GM18907 (cell line): ENCODE data around the gene PADI6.

Source experiments
- ATAC-seq: cut with Tn5 transposase; IDR thresholded peaks from one replicate; pipeline ENCODE4 v1.9.1; 2021; ENCODE audit warnings: mild to moderate bottlenecking, moderate library complexity; ENCODE audit not compliant: unreplicated experiment

Gene PADI6

DNA sequence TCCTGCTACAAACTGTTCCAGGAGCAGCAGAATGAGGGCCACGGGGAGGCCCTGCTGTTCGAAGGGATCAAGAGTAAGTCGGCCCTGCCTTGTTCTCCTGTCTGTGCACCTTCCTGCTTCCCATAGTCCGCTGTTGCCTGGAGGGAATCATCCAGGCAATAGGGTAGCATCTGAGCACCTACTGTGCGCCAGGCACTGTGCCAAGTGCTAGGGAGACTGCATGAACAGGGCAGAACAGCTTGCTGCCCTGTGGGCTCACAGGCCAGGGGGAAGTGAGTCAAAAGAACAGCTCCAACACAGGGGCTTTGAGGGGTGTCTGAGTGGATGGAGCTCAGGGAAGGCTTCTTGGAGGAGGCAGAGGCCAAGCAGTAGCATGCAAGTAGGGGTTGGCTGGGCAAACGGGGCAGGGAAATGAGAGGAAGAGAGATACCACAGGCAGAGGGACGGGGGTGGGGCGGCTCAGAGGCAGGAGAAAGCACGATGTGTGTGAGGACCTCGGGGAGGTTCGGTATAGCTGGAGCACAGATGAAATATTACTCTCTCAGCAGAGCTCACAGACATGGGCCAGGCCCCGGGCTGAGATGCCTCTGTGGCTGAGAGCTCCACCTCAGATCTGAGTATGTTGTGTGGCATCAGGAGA is 15.5 kb upstream of the PADI6 start:
- ATAC-seq: no peak

DNA sequence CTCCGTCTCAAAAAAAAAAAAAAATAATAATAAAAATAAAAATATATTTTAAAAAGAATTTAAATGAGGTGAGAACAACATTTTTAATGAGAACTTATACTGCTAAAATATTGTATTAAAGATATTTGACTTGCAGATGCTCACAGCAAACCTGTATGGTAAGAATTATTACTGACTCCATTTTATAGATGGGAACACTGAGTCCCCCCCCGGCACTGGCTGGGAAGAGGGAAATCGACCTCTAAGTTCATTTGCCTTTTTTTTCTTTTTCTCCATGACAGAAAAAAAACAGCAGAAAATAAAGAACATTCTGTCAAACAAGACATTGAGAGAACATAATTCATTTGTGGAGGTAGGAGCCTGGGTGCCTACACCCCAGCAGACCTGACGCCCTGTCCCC is 13.4 kb upstream of the PADI6 start:
- no peak for ATAC-seq

DNA sequence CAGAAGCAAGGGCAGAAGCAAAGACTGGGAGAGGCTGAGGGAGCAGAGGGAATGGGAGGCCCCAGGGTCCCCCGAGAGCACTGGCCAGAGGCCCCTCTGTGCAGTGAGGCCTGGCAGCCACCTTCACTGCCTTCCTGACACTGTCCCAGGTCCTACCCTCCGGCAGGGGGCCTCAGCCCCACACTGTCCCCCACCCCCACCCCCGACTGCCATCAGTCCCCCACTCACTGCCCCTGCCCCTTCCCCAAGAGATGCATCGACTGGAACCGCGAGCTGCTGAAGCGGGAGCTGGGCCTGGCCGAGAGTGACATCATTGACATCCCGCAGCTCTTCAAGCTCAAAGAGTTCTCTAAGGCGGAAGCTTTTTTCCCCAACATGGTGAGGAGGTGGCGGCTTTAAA is 13.0 kb upstream of the PADI6 start:
- ATAC-seq: no peak

DNA sequence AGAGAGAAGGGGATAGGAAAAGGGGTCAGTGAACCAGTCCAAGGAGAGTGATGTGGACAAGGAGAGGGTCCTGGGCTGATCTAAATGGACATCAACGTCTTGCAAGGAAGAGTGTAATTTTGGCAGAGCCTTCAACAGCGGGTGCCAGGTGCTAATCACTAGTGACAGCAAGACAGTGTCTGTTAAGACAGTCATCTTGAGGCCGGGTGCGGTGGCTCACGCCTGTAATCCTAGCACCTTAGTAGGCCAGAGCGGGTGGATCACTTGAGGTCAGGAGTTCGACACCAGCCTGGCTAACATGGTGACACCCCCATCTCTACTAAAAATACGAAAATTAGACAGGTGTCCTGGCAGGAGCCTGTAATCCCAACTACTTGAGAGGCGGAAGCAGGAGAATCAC is 12.2 kb upstream of the PADI6 start:
- ATAC-seq: no peak

DNA sequence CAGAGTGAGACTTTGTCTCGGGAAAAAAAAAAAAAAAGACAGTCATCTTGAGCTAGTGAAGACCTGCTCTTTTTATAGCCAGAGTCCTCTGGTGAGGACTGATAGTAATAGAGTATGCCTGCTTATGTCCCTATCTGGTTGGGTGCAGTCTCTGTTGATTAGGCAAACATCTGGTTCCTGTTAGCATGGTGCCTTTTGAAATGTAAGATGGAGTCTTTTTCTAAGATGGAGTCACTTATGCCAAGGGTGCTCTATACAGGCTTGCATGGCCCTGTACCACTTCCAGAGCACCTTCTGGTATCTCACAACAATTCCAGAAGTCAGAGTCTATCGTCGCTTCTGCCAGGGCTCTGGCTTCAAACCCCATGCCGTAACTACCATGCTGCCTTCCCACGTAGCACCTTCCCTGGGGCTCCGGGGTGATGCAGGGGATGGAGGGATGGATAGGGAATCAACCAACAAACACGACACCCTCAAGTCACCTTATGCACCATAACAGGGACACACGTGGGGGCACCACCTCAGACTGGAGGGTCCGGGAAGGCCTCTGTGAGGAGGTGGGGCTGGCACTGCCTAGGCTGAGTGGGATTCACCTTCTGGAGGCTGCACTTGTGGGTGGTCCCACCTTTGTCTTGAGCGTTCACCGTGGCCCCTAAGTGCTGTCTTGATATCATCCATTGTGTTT is 11.6 kb upstream of the PADI6 start:
- ATAC-seq: no peak

DNA sequence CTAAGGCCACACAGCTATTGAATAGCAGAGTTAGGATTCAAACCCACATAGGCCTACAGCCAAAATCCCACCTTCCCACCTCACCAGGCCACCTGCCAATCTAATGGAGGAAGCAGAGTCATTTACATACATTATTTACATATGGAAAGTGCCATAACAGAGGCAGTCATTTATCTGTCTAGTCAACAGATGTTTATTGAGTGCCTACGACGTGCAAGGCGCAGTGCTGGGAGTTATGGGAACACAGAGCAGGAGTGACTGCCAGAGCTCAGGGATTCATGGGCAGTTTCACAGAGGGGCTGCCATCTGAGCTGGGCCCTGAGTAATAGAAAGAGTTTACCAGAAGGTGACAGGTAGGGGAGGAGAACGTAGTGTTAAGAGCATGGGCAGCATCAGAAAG is 10.3 kb upstream of the PADI6 start:
- ATAC-seq: no peak

DNA sequence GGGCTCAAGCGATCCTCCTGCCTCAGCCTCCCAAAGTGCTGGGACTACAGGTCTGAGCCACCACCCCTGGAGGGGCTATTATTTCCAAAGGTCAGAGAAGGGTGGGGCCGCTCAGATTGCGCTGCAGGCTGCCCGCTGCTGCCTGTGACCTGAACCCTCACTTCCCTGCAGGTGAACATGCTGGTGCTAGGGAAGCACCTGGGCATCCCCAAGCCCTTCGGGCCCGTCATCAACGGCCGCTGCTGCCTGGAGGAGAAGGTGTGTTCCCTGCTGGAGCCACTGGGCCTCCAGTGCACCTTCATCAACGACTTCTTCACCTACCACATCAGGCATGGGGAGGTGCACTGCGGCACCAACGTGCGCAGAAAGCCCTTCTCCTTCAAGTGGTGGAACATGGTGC is 8.6 kb upstream of the PADI6 start:
- ATAC-seq: no peak

DNA sequence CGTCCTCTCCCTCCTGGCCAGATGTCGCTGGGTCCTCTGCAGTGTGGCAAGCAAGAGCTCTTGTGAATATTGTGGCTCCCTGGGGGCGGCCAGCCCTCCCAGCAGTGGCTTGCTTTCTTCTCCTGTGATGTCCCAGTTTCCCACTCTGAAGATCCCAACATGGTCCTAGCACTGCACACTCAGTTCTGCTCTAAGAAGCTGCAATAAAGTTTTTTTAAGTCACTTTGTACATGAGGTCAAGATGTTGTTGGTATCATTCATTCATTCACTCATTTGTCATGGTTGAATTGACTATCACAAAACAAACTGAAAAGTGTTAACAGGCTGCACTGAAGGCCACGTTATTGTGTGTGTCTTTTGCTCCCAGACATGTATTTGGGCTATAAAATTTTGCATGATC is 8.2 kb upstream of the PADI6 start:
- no peak for ATAC-seq

DNA sequence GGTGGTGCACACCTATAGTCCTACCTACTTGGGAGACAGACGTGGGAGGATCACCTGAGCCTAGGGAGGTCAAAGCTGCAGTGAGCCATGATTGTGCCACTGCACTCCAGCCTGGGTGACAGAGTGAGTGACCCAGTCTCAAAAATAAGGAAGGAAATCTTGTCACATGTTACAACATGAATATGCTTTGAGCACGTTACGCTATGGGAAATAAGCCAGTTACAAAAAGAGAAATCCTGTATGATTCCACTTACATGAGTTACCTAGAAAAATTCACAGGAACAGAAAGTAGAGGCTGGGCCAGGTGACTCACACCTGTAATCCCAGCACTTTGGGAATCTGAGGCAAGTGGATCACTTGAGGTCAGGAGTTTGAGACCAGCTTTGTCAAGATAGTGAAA is 6.7 kb upstream of the PADI6 start:
- no peak for ATAC-seq

DNA sequence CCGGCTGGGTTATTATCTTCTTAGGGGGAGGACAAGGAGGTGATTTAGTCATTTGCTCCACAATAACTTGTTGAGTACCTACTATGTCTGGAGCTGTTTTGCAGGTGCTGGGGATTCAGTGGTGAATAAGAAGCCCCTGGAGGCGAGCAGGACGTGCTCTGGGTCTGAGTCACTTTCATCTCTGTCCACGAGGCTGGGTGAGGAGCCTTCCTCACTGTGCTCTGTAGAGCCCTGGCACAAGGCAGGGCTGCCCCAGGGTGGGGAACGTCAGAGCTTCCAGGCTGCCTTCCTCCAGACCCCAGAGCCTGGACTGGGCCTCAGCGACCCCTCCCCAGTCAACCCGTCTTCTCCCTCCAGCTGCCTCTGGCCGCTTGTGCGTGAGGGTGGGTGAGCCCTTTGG is 2.5 kb upstream of the PADI6 start:
- ATAC-seq: no peak

DNA sequence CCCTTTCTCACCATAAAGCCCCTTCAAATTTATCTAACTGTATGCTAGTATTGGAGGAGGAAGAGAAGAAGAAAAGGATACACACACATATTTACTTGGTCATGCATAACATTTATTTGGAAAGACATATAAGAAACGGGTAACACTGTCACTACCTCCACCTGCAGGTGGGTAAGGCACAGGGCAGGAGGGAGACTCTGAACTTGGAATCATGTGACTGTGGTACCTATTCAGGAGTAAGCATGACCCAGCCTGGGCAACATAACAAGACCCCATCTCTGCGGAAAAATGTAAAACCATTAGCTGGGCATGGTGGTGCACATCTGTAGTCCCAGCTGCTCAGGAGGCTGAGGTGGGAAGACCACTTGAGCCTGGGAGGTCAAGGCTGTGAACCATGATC is 1.4 kb upstream of the PADI6 start:
- ATAC-seq: no peak

DNA sequence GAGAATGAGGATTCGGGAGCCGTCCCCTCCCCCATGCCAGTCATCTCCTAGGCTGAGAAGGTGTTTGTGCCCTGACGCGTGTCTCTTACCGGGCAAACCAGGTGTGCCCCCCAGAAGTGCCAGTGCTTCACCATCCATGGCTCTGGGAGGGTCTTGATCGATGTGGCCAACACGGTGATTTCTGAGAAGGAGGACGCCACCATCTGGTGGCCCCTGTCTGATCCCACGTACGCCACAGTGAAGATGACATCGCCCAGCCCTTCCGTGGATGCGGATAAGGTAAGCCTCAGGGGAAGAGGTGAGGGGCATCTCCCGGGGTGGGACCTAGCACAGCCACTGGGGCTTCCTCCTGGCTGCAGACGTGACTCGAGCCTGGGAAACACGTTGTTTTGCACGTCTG is 959 bp downstream of the PADI6 start:
- ATAC-seq: no peak

DNA sequence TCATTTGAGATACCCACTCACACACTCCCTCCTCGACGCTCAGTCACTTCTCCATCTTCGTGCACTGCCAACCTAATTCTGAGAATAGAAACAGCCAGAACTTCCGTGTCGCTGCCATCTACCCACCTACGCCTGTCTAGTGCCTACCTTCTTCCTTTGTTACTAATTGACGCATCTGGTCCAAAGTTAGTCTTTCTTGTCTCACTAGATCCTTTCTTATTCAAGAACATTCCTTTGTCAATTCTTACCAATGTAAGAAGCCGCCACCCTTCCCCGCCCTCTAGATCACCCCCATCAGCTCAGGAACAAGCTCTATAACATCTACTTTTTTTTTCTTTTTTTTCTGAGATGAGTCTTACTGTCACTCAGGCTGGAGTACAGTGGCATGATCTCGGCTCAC is 3.7 kb downstream of the PADI6 start:
- ATAC-seq: no peak

DNA sequence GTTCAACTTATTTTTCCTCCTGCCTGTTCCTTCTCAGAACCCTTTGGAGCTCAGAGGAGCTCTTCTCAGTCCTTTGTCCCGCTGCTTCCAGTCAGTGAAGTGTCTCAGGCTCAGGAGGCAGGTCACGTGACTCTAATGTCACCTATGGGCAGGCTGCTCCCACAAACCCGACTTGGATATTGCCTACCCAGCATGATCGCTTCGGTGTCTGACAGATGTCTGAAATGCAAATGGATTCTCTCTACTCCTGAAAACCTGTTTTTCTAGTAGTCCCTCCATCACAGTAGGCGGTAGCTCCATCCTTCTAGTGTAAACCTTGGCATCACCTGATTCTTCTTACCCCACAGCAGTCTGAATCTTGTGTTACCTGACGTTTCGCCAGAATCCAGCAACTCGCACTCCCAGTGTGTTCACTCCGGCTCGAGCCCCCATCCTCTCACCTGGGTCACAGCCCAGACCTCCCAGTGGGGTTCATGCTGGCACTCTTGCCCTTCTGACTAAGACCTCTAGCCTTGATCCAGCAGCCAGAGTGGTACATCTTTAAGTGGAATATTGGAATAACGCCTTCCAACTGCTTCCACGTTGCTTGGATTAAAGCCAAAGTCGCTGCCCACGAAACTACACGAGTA is 5.4 kb downstream of the PADI6 start:
- ATAC-seq: no peak

DNA sequence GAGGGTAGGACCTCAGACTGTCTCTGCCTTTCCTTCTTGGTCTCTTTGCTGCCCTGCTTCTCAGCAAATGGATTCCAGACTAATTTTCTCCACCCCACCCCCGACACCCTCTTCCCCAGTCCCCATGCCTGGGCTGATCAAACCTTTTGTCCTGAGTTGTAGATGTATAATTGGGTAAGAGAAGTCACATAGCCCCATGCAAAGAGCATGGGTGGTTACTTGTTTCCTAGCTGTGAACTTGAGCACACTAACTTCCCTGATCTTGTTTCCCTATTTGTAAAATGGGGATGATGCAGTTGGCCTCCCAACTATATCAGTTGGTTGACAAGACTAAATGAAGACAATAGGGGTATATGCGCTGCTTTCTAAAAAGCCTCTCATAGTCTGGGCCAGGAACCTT is 9.2 kb downstream of the PADI6 start:
- no peak for ATAC-seq

DNA sequence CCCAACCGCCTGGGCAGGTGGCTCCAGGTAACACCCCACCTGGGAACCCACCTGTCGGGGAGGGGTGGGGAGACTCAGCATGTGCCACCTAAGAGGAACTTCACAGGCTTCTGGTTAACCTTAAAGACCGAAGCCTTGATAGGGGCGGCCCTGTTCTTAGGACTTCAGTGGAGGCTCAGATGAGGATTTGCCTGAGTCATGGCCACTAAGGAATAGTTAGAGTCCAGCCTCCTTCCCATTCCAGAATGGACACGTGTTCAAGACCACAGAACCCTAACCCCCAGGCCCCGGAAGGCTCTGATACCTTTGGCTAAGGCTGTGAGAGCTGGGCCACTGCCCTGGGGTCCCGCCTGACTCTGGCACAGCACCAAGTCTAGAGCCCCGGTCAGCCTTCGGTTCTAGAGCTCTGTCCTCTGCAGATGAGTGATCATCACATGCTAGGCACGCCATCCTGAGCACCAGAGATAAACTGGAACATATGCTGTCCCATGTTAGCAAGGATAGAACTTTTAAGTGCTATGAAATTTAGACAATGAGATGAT is 20.3 kb downstream of the PADI6 start:
- no peak for ATAC-seq

DNA sequence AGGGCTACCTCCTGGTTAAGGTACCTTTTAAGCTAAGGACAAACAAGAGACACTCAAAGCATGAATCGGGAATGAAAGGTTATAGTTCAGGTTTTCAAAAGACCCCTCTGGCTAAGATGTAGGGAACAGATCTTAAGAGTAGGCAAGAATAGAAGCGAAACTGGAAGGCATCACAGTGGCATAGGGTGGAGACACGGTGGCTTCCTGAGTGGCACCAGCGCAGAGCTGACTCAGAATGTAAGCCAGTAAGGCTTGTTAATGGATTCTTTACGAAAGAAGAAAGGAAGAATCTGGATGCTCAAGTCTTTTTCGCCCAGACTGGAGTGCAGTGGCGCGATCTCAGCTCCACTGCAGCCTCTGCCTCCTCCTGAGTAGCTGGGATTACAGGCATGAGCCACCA is 21.2 kb downstream of the PADI6 start:
- no peak for ATAC-seq

DNA sequence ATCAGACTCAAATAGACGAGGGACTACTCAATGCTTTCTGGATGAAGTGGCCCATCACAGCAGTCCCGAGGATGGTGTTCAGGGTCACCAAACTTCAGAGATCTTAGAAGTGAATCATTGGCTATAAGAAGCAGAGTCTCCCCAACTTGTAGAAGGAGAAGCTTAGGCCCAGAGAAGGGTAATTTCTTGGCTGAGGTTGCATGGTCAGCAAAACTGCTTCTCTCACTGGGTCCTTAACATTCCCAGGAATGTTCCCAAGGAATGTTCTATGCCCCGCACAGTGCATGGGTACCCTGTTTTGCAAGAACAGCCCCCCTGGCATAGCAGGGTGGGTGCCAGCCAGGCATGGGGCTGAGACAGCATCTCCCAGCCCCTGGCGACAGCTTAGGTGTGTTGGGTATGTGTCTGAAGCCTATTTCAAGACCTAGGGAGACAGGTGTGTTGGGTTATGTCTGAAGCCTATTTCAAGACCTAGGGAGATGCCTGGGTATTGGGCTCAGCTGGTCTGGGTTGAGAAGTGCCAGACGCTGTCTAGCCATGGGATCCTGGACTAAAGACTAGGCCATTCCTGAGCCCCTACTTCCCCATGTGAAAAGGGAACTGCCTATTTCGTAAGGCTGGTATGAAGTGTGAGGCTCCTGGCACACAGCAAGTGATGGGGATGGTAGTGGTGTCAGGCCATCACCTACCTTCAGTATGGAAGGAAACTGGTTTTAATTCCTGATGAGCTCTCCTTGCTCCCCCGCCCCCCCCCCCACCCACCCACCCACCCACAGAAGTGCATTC is 26.1 kb downstream of the PADI6 start:
- ATAC-seq: no peak

DNA sequence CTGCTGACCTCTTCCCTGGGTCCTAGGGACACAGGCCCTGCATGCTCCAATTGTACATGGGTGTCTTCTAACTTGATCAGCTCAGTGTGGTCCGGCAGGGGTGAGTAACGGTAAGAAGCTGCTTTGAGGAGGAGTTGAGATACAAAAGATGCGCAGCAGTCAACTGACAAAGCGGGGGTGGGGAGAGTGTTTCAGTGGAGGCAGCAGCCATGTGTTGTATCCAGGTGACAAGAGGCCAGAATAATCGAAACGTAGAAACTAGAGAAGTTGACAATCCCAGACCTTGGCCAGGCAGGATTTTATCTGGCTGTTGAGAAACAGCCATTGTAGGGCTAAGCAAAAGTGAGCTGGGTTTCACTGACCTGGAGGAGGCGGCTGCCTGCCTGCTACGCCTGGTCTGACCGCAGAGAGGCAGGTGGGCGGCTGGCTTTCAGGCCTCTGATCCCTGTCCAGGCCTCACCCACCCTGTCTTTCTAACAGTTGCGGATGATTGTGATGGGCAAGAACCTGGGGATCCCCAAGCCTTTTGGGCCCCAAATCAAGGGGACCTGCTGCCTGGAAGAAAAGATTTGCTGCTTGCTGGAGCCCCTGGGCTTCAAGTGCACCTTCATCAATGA is 28.8 kb downstream of the PADI6 start:
- no peak for ATAC-seq

DNA sequence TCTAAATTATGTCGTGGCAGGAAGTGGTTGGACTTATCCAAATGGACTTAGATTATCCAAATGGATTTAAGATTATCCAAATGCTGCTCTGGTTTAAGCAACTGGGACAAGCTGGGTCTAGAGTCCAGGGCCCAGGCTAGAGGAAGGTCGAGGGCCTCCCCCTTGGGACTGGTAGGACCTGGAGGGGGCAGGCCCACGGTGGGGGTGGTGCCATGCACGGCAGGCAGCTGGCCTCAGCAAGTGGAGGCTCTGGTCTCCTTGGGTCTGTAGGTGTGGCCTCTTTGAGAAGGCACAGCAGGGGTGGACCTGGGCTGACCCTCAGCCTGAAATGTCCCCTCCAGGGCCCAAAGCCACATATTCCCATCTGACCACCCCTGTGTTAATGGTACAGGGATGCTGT is 29.8 kb downstream of the PADI6 start:
- no peak for ATAC-seq

DNA sequence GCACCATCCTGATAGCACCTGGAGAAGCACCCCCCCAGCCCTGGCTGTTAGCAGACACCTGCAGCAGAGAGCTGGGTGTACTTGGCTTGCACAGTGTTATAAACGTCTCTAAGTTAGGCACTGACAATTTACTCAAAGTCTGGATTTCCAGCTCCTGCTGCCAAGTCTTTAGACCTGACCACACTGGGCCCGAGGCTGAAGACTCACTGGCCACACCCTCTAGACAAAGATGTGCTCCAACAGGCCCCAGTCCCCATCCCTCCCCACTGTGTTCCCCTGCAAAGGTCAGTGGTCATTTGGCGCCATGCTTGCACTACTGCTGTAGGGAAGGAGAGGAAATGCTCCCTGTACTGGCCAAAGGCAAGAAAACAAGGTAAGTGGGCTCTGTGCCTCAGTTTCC is 31.1 kb downstream of the PADI6 start:
- no peak for ATAC-seq
